HG02642 (cell line): ENCODE measurements around the gene ZMYND10.

Experiments
- ATAC-seq: cut with Tn5 transposase; IDR thresholded peaks from one replicate; pipeline ENCODE4 v1.9.1; 2021; ENCODE audit warnings: mild to moderate bottlenecking; ENCODE audit not compliant: unreplicated experiment, poor library complexity

The ZMYND10 gene

GRCh38 chr3:50345586-50346234 is at the start of gene ZMYND10:
TSS of gene ZMYND10 (minus strand) at chr3:50345732. CDS start at chr3:50345579, 153 bp downstream.
- ATAC-seq: no peak

- ATAC-seq: no peak
Observed at GRCh38 chr3:50393061-50393460, 47.5 kb upstream of the ZMYND10 start.

GRCh38 chr3:50392101-50392715 is 46.7 kb upstream of the ZMYND10 start:
- ATAC-seq: no peak

GRCh38 chr3:50390508-50391224 is 45.1 kb upstream of the ZMYND10 start:
- no peak for ATAC-seq

GRCh38 chr3:50389414-50389767 is 43.9 kb upstream of the ZMYND10 start:
- ATAC-seq: no peak

GRCh38 chr3:50388720-50389413 is 43.3 kb upstream of the ZMYND10 start:
- ATAC-seq: no peak

GRCh38 chr3:50388016-50388719 is 42.6 kb upstream of the ZMYND10 start:
- no peak for ATAC-seq

GRCh38 chr3:50385754-50386153 is 40.2 kb upstream of the ZMYND10 start:
- ATAC-seq: no peak

- ATAC-seq: no peak
Observed at GRCh38 chr3:50383750-50384149, 38.2 kb upstream of the ZMYND10 start.

- ATAC-seq: no peak
Observed at GRCh38 chr3:50382722-50383121, 37.2 kb upstream of the ZMYND10 start.

GRCh38 chr3:50381383-50381782 is 35.9 kb upstream of the ZMYND10 start:
- ATAC-seq: no peak

GRCh38 chr3:50380405-50381085 is 35.0 kb upstream of the ZMYND10 start:
- no peak for ATAC-seq

GRCh38 chr3:50378757-50379156 is 33.2 kb upstream of the ZMYND10 start:
- no peak for ATAC-seq

GRCh38 chr3:50378024-50378423 is 32.5 kb upstream of the ZMYND10 start:
- ATAC-seq: no peak

GRCh38 chr3:50375258-50375931 is 29.9 kb upstream of the ZMYND10 start:
- ATAC-seq: no peak

GRCh38 chr3:50374363-50375257 is 29.1 kb upstream of the ZMYND10 start:
- no peak for ATAC-seq

- ATAC-seq: no peak
Observed at GRCh38 chr3:50373146-50374051, 27.9 kb upstream of the ZMYND10 start.
